HG03432 (cell line): Measurements from ENCODE around the gene TMEFF1.
"Not testable (repeated sequence)": the region's sequence is repeated elsewhere in the genome, so short reads cannot be mapped to it uniquely, and the experiment has no call there.

Experiments used
- ATAC-seq: cut with Tn5 transposase; IDR thresholded peaks from one replicate; pipeline ENCODE4 v1.9.1; 2021; ENCODE audit warnings: mild to moderate bottlenecking, moderate library complexity; ENCODE audit not compliant: unreplicated experiment

TMEFF1 gene

DNA sequence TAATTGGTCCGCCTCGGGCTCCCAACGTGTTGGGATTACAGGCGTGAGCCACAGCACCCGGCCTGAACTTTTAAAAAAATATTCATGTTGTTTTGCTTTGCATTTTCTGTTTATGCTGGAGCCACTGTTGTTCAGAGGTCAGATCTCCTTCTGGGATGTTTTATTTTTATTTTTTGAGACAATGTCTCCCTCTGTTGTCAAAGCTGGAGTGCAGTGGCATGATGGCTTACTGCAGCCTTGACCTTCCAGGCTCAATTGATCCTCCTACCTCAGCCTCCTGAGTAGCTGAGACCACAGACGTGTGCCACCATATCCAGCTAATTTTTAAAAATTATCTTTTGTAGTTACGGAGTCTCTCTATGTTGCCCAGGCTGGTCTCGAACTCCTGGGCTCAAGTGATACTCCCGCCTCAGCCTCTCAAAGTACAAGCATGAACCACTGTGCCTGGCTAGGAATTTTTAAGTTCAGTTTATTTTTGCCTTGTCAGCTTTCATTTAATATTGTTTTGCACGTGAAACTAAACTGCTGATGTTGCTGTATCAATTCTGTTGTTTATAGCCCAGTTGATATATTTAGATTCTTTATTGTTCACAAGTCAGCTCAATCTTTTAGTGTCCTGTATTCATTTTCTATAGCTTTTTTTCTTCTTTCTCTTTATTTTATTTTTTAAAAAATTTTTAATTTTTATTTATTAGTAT, 13.7 kb downstream of the TMEFF1 start:
- no peak for ATAC-seq

DNA sequence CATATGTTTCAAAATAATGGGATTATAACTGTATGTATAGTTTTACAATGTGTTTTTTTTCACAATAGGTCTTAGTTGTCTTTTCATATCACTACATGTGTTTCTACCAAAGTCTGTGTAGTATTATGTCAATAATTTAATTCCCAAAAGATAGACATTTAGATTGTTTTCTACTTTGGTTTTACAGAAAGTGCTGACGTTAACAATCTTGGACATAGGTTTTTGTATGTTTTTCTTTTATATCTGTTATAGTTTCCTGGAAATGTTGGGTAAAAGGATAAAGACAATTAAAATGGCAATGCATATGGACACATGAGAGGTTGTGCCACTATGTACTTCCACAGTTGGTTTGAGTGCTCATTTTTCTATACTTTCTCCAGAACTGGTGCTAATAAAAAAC, 15.2 kb downstream of the TMEFF1 start:
- ATAC-seq = no peak

DNA sequence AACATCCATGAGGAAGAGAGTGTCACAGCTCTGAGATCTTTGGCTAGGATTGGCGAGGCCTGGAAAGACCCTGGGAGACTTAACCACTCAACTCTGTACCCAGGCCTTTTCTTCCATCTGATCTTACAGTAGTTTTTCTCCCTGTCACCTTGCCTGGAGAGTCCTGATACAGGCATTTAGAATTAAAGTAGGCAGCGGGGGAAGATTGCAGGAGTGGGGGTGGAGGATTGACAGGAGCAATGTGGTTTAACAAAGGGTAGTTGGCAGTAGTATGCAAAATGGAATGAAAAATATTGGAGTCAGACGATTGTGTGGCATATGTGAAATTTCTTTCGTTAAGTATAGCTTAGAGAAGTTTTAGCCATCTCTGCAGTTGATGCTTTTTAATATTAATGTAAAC, 16.9 kb downstream of the TMEFF1 start:
- no peak for ATAC-seq

DNA sequence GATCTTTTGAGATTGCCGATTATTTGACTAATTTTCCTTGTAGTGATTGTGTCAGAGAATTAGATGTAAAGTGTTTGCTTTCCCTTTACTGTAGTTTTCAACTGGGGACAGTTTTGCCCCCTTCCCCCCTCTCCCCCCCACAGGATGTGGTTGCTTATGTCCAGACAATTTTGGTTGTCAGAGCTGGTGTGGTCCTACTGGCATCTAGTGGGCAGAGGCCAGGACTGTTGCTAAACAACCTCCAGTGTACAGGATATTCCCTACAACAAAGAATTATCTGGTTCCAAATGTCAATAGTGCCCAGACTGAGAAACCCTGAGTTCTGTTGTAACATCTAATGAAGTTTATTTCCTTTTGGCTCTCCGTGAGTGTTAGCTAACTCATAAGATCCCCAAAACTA, 20.0 kb downstream of the TMEFF1 start:
- ATAC-seq = no peak

DNA sequence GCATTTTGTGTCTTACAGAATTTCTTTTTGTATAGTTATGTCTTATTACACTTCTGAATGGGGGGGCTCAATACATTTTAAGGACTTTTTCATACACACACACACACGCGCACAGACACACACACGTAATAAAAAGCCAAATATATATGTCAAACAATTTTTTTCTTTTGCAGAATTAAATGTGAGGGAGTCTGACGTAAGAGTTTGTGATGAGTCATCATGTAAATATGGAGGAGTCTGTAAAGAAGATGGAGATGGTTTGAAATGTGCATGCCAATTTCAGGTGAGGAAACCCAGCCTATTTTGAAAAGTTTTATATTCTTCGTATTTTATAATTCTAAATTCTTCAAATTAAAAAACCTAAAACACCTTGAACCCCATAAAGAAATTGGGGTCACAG, 25.6 kb downstream of the TMEFF1 start:
- no peak for ATAC-seq

DNA sequence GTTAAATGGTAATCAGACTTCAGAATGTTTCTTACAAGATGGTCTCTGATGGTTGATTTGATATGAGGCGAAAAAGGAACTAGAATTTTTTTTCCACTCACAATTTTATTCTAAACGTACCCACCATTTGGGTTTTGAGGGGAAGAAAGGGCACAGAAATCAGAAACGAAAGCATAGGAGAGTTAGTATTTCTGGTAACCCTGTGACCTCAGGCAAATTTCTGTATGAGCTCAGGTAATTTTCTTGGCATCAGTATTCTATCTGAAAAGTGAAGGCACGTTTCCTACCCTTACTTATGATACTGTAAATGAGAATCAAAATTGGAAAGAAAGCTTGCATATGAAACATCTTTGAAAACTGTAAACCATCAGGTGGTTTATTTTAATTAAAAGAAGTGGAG, 26.5 kb downstream of the TMEFF1 start:
- ATAC-seq = no peak

DNA sequence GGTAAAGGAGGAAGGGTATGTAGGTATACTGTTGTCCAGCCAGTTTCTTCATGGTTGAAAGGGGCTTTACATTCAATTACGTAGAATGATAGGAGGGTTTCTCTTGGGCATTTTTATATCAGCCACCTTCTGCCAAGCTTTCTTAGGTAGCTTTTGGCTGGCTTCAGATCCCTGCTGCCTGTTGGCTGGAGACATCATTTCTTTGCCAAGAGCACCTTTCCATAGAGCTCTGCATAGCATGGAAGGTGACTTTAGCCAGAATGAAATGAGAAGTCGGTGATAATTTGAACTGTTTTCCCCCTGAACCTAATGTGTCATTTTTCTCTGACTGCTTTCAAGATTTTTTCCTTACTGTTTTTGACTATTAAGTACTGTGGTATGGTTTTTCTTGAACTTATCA, 26.9 kb downstream of the TMEFF1 start:
- no peak for ATAC-seq

DNA sequence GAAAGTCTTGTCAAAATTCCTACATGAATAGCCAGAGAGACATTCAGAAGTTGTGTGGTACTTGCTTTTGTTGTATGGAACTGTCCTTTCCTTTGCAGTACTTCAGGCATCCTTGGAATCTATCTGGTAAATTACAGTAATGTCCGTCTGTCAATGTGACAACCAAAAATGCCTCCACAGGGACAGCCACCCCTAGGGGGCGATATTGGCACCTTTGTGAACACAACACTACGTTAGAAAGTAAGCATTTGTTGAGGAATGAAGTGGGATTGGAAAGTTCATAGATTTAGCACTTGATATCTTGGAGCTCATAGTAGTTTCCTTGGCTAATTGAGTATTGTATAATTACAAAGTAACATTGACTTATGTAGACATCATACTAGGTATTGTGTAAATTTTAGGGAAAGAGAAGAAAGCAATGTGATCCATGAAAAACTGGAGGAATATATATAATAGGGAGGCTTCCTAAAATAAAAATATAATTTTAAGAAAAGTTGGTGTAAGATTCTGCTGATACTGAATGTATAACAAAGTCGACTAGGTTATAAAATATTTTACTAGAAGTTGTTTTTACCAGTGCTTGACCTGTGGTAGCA, 32.7 kb downstream of the TMEFF1 start:
- peak; percentile 78 for ATAC-seq

DNA sequence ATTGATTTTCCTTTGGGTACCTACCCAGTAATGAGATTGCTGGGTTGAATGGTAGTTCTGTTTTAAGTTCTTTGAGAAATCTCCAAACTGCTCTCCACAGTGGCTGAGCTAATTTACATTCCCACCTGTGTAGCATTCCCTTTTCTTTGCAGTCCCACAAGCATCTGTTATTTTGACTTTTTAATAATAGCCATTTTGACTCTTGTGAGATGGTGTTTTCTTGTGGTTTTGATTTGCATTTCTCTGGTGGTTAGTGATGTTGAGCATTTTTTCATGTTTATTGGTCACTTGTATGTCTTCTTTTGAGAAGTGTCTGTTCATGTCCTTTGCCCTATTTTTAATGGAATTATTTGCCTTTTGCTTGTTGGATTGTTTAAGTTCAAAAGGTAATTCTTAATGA, 34.4 kb downstream of the TMEFF1 start:
- ATAC-seq = peak; percentile 49

DNA sequence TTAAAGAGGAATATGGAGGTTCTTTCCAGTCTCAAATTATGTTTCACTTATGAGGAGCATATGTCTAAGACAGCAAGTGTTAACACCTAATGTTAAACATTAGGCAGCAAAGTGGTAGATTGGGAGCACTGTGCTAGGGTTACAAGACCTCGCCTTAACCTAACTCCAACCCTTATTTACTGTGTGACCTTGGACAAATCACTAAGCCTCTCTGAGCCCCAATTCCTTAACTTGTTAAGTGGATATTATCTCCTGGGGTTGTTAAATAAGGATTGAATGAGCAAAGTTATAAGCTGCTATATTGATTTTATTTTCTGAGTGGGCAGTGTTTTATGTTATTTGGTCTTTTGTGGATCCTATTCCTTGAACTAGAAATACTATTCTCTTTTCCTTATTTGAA, 38.3 kb downstream of the TMEFF1 start:
- no peak for ATAC-seq

DNA sequence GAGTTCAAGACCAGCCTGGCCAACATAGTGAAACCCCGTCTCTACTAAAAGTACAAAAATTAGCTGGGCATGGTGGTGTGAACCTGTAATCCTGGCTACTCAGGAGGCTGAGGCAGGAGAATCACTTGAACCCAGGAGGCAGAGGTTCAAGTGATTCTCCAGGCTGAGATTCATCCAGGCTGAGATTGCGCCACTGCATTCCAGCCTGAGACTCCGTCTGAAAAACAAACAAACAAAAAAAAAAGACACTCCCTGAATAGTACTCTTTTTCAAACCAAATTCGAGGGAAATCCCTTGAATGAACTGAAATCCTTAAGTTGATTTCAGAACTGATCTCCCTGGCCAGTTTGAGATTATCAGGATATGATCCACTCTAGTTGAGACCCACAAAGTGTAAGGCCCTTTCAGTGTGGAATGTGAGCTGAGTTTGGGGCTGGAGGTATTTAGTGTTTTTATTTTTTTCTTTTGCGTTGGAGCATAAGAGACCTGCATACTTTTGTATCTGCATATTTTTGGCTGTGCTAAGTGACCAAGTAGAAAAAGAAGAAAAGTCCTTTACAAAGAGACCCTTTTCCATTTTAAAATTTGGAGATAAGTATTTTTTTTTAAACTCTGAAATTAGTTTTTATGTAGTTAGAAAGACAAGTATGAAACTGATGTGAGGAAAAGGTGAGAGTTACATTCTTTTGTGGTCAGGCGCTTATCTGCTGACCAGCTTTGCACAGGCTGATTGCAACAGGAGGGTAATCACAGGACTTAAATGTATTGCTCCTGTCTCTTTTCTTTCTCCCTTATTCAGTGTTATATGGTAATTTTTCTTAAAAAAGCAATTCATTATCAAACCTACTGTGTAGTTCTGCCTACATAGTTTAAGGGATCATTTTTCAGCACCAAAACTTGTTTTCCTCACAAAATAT, 42.9 kb downstream of the TMEFF1 start:
- ATAC-seq = no peak

DNA sequence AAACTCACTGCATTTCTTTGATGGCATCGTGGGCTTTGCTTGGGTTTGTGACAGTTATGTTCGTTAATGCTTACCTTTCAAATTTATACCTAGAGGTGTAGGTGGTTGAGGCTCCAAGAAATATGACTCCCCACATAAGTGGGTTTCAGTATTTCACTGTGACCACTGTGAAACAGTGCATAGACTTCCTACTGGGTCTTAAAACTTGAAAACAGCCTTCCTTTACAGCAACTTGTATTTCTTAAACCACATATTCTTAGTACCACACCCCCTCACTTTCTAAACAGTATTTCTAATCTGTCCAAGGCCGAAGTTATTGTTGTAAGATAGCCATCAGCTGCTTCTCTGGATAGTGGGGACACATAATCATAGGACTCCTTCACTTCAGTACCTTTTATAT, 48.3 kb downstream of the TMEFF1 start:
- ATAC-seq = no peak

DNA sequence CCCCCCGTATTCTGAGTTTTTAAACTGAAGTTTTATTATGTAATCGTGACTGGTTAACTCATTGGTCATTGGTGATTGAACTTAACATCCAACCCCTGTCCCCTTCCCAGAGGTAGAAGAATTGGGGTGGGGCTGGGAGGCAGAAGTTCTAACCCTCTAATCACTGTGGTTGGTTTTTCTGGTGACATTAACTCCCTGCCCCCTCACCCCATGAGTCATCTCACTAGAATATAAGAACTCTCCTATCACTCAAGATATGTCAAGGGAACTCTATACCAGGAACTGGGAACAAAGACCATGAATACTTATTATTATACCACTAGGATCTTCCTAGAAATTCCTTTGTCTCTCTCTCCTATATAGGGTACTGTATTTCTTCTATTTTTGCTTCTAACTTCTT, 52.6 kb downstream of the TMEFF1 start:
- no peak for ATAC-seq

DNA sequence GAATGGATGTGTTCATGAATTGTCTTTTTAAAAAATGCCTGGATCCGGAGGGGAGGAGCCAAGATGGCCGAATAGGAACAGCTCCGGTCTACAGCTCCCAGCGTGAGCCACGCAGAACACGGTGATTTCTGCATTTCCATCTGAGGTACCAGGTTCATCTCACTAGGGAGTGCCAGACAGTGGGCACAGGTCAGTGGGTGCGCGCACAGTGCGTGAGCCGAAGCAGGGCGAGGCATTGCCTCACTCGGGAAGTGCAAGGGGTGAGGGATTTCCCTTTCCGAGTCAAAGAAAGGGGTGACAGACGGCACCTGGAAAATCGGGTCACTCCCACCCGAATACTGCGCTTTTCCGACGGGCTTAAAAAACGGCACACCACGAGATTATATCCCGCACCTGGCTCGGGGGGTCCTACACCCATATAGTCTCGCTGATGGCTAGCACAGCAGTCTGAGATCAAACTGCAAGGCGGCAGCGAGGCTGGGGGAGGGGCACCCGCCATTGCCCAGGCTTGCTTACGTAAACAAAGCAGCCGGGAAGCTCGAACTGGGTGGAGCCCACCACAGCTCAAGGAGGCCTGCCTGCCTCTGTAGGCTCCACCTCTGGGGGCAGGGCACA, 54.3 kb downstream of the TMEFF1 start:
- ATAC-seq = not testable (repeated sequence)

DNA sequence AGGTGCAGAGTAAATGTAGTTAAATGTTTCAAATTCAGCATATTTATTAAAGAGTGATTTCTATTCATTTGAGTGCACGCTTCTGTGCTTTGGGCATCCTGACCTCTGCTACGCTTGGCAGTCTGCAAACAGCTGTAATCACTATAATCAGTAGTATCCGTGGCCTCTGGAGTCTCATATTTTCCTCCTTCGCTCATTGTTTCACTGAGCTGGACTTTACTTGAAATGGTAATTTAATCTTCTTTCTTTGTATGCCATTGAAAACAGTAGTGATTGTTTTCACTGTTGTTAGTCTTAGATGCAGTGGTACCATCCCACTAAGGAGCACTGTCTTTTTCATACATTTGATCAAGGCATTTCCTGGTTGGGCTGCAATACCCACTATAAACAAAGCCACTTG, 61.5 kb downstream of the TMEFF1 start:
- no peak for ATAC-seq

DNA sequence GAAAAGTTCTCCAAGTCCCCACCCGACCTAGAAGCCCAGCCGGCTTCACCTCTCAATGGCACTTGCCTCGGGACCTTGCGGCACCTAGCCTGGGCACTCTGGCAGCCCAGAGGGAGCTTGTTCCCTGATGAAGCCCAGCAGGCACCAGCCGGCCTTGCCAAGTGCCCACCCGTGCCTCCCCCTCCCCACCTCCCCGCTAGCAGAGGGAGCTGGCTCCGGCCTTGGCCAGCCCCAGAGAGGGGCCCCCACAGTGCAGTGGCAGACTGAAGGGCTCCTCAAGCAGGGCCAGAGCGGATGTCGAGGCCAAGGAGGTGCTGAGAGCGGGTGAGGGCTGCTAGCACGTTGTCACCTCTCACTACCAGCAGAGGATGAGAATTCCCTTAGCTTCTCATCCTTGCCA, 67.4 kb downstream of the TMEFF1 start:
- ATAC-seq = no peak

DNA sequence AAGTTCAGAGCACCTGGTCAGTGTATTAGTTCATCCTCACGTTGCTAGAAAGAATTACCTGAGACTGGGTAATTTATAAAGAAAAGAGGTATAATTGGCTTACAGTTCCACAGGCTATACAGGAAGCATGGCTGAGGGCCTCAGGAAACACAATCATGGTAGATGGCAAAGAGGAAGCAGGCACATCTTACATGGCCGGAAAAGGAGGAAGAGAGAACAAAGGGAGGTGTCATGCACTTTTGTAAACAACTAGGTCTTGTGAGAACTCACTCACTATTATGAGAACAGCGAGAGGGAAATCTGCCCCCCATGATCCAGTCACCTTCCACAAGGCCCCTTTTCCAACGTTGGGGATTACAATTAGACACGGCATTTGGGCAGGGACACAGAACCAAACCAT, 76.1 kb downstream of the TMEFF1 start:
- no peak for ATAC-seq

DNA sequence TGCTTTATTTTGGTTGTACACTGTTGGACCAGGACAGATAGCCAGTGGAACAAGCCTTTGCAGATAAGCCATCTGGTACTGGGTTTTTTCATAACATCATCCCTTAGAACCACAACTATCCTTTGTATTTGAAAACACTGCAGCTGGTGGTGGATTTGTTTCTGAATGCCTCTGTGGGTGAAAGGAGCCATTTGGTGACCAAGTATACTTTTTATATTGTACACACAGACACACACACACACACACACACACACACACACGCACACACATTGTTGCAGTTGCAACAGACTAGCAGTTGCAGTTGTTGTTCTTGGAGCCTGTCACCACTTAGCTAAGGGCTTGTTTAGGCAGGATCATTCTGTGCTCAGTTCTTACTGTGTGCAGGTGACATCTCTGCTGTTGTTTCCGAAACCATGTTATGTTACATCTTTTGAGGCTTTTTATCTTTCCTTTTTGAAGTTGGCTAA, 82.0 kb downstream of the TMEFF1 start:
- ATAC-seq = peak; percentile 28

DNA sequence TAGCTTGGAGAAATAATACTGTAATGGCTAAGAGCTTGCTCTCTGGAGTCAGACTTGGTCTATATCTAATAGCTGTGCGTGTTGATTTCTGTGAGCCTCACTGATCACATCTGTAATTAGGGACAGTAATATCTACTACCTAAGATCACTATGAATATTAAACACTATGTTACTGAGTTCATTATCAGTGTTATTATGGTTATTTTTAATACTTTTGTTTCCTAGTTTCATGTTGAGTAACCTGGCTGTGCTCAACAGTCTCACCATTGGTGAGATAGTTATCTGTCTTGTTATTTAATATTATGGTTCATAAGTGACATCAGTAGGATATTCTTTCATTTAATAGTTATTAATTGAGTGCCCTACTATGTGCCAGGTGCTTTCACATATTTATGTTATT, 82.5 kb downstream of the TMEFF1 start:
- ATAC-seq = peak; percentile 86

DNA sequence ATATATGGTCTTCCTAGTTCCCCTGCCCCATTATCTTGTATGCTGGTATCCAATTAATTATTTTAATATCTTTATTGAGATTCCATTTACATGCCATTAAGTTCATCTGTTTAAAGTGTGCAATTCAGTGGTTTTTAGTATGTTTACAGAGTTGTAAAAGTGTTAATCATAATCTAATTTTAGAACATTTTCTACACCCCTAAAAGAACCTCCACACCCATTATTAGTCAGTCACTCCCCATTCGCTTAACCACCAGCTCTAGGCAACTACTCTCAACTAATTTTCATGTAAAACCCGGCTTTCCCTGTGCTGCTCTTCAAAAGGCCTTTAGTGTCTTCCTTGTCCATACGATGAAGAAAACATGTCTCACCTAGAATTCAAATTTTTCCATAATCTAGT, 84.1 kb downstream of the TMEFF1 start:
- no peak for ATAC-seq

DNA sequence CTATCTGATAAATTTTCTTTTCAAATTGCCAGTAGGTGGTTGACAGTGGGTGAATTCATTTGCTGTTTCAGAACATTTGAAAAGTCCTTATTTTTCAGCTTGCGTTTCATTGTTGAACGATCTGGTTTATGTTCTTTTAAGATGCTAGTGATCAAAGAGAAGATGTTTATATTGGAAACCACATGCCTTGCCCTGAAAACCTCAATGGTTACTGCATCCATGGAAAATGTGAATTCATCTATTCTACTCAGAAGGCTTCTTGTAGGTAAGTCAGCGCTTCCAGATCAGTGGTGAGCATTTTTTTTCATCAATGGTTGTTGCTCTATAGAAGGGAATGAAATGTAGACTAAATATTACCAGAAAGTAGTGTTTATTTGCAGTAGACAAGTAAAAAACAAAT, 88.3 kb downstream of the TMEFF1 start:
- no peak for ATAC-seq
